Smooth muscle cell (in vitro differentiated cells): ENCODE measurements around the gene CTRB1. TPM values are rescaled to one million over a fixed set of nuclear protein-coding genes. Genes with fewer than 3 reads are reported as not detected.

Experiments
- DNase-seq: peaks from one replicate; lab custom pipeline; 2025; ENCODE audit not compliant: unreplicated experiment; lab: John Stamatoyannopoulos, UW
- H2AFZ ChIP-seq: fragments of 200-600 bp; sonication (generic); 2 replicates; pipeline ENCODE4 v1.6.0; 2016; ENCODE audit warnings: antibody characterized with exemption, low read depth, mild to moderate bottlenecking
- H3F3A ChIP-seq: fragments of 200-600 bp; sonication (generic); 2 replicates; pipeline ENCODE4 v1.6.0; 2017; ENCODE audit warnings: antibody characterized with exemption, low read depth
- H3K27ac ChIP-seq: fragments of 200-600 bp; sonication (generic); 2 replicates; pipeline ENCODE4 v1.5.1; 2016; ENCODE audit warnings: low read depth, mild to moderate bottlenecking
- H3K27me3 ChIP-seq: fragments of 200-600 bp; sonication (generic); 2 replicates; pipeline ENCODE4 v1.6.1; 2016; ENCODE audit warnings: low read depth, mild to moderate bottlenecking
- H3K36me3 ChIP-seq: fragments of 200-600 bp; sonication (generic); 2 replicates; pipeline ENCODE4 v1.5.1; 2016; ENCODE audit warnings: low read depth
- H3K4me1 ChIP-seq: fragments of 200-600 bp; sonication (generic); 2 replicates; pipeline ENCODE4 v1.5.1; 2016; ENCODE audit warnings: low read depth
- H3K4me2 ChIP-seq: fragments of 200-600 bp; sonication (generic); 2 replicates; pipeline ENCODE4 v1.6.0; 2016; ENCODE audit warnings: mild to moderate bottlenecking
- H3K4me3 ChIP-seq: fragments of 200-600 bp; sonication (generic); 2 replicates; pipeline ENCODE4 v1.5.1; 2016; ENCODE audit warnings: mild to moderate bottlenecking
- H3K79me2 ChIP-seq: fragments of 200-600 bp; sonication (generic); 2 replicates; pipeline ENCODE4 v1.6.0; 2016; ENCODE audit warnings: low read depth, mild to moderate bottlenecking
- H3K9ac ChIP-seq: fragments of 200-600 bp; sonication (generic); 2 replicates; pipeline ENCODE4 v1.6.0; 2016; ENCODE audit warnings: low read depth
- H3K9me3 ChIP-seq: fragments of 200-600 bp; sonication (generic); replicated peaks from 2 replicates; pipeline ENCODE4 v1.5.1; 2016; ENCODE audit warnings: low read depth
- H4K20me1 ChIP-seq: fragments of 200-600 bp; sonication (generic); 2 replicates; pipeline ENCODE4 v1.6.0; 2016; ENCODE audit warnings: low read depth
- CTCF ChIP-seq: fragments of 200-600 bp; sonication (generic); IDR thresholded peaks from 2 replicates; pipeline ENCODE4 v1.5.1; 2017; ENCODE audit warnings: borderline replicate concordance, mild to moderate bottlenecking, antibody characterized with exemption; ENCODE audit not compliant: insufficient read depth, poor library complexity, severe bottlenecking
- WGBS: methylation state at CpG from one replicate; pipeline ENCODE4 v1.1.7; 2016; ENCODE audit warnings: low lambda C conversion rate; 5-methylcytosine and 5-hydroxymethylcytosine counted together
- polyA plus RNA-seq: library from polyadenylated mRNA; unstranded; fragments of >200 nt; fragmentation: Nextera tagmentation; extraction: Ambion mirVana; gene quantifications from 2 replicates; pipeline ENCODE4 v1.2.1, GENCODE V29; 2016
- total RNA-seq: library from RNA; depleted of rRNA; stranded (reverse); fragments of >200 nt; gene quantifications from 2 replicates; pipeline ENCODE4 v1.2.3, GENCODE V29; 2014

CTRB1 gene
- total and polyA plus RNA-seq, 2 experiments from 2014 or later, result 1.9 TPM; not detected in 1

- Histone ChIP-seq H3K36me3 (no peaks in the 10 kb centered on the region), H3K4me1 (peaks cover 64% of the 10 kb centered on the region), H3K9ac (peak overlapping the region; percentile 98), H2AFZ (no peak overlapping the region), H3K9me3 (no peaks in the 10 kb centered on the region), H3F3A (peaks cover 25% of the 10 kb centered on the region), H3K79me2 (peaks cover 82% of the 10 kb centered on the region), H3K27me3 (no peaks in the 10 kb centered on the region), H3K27ac (peak overlapping the region; percentile 100), H3K4me3 (peak overlapping the region; percentile 95), H3K4me2 (peak overlapping the region; percentile 99), H4K20me1 (peaks cover 54% of the 10 kb centered on the region)
- TF ChIP-seq CTCF, result no peak
- no peak for DNase-seq
- WGBS, result 76% methylated on average over 17 of the region's 17 CpGs
These were observed 30.0 kb downstream of the CTRB1 start for GRCh38 chr16:75248536-75249380.

- H3K9ac ChIP-seq, result peak overlapping the region; percentile 98
- H3K36me3 ChIP-seq, result no peaks in the 10 kb centered on the region
- H4K20me1 ChIP-seq, result peaks cover 61% of the 10 kb centered on the region
- TF ChIP-seq CTCF, result no peak
- H3F3A ChIP-seq, result peaks cover 29% of the 10 kb centered on the region
- H2AFZ ChIP-seq, result no peak overlapping the region
- peaks cover 57% of the 10 kb centered on the region for H3K4me1 ChIP-seq
- H3K4me3 ChIP-seq, result peak overlapping the region; percentile 95
- H3K79me2 ChIP-seq, result peaks cover 75% of the 10 kb centered on the region
- no peaks in the 10 kb centered on the region for H3K9me3 ChIP-seq
- WGBS, result 64% methylated on average over 5 of the region's 5 CpGs
- H3K27ac ChIP-seq, result peak overlapping the region; percentile 100
- peak overlapping the region; percentile 99 for H3K4me2 ChIP-seq
- no peaks in the 10 kb centered on the region for H3K27me3 ChIP-seq
- DNase-seq, result no peak
These were observed 30.7 kb downstream of the CTRB1 start for GRCh38 chr16:75249441-75249840.

GRCh38 chr16:75250089-75250808 is 31.5 kb downstream of the CTRB1 start:
- WGBS, result 6% methylated on average over 25 of the region's 29 CpGs
- H3K9ac ChIP-seq, result peak overlapping the region; percentile 98
- H3K4me1 ChIP-seq, result peaks cover 58% of the 10 kb centered on the region
- peak overlapping the region; percentile 95 for H3K4me3 ChIP-seq
- H3K27ac ChIP-seq, result peak overlapping the region; percentile 100
- no peak for TF ChIP-seq CTCF
- H3K79me2 ChIP-seq, result peaks cover 74% of the 10 kb centered on the region
- H2AFZ ChIP-seq, result no peak overlapping the region
- no peak for DNase-seq
- H3K9me3 ChIP-seq, result no peaks in the 10 kb centered on the region
- peaks cover 33% of the 10 kb centered on the region for H3F3A ChIP-seq
- H3K27me3 ChIP-seq, result no peaks in the 10 kb centered on the region
- H3K4me2 ChIP-seq, result peak overlapping the region; percentile 99
- H4K20me1 ChIP-seq, result peaks cover 69% of the 10 kb centered on the region
- H3K36me3 ChIP-seq, result no peaks in the 10 kb centered on the region
